OCI-LY1 (cell line): ENCODE data around the gene CD209.

Experiments
- EZH2 ChIP-seq: fragments of 200-600 bp; sonication (generic), shearing (Covaris generic); IDR thresholded peaks from 2 replicates; pipeline ENCODE4 v1.8.0; 2017; ENCODE audit warnings: borderline replicate concordance, mixed run types, mild to moderate bottlenecking, antibody characterized with exemption, low read length, moderate library complexity, mixed read lengths
- TF ChIP-seq, protein P1 (sequence below): fragments of 200-600 bp; sonication (generic), shearing (Covaris generic); IDR thresholded peaks from 2 replicates; pipeline ENCODE4 v1.5.1; 2017; ENCODE audit warnings: mild to moderate bottlenecking, antibody characterized with exemption, low read length, moderate library complexity, mixed read lengths

DNA sequence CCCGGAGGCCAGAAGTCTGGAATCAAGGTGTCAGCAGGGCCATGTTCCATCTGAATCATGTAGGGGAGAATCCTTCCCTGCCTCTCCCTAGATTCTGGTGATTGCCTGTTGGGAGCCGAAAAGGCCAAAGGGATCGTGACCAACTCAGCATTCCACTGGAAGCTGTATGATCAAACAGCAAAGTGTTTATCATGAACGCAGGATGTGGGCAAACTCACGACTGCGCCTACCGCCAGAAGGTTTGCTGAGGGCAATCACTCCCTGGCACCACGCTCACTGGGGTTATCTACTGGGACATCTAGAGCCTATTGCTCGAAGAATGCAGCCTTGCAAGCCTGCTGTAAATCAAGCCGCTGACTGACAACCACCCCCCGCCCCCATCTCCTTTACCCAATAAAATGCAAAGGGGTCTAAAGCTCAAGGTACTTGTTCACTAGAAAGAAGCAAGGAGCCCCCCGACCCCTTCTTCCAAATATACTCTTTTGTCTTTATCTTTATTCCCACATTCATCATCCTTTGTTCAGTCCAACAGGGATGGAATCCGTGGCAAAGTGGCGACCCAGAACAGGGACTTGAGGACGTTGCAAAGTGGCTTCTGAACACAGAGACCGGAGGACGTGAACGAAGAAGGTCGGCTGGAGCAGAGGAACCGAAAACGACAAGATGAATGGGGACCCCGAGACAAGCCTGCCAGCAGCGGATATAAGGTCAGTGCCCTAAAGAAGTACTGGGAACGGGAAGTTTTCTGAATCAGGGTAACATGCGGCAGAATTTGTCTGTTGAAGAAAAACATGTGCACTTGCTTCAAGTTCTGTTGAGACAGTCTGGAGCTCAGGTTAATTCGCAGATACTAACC is 32.5 kb upstream of the CD209 start:
- TF ChIP-seq, protein P1, sequence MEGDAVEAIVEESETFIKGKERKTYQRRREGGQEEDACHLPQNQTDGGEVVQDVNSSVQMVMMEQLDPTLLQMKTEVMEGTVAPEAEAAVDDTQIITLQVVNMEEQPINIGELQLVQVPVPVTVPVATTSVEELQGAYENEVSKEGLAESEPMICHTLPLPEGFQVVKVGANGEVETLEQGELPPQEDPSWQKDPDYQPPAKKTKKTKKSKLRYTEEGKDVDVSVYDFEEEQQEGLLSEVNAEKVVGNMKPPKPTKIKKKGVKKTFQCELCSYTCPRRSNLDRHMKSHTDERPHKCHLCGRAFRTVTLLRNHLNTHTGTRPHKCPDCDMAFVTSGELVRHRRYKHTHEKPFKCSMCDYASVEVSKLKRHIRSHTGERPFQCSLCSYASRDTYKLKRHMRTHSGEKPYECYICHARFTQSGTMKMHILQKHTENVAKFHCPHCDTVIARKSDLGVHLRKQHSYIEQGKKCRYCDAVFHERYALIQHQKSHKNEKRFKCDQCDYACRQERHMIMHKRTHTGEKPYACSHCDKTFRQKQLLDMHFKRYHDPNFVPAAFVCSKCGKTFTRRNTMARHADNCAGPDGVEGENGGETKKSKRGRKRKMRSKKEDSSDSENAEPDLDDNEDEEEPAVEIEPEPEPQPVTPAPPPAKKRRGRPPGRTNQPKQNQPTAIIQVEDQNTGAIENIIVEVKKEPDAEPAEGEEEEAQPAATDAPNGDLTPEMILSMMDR, result no peak
- TF ChIP-seq EZH2, result no peak
